HepG2 (cell line): ENCODE data around the gene GNAZ.

ENCODE experiments used
- ATF3 ChIP-seq: sonication (generic); formaldehyde crosslinking; IDR thresholded peaks from 2 replicates; pipeline ENCODE4 v1.4.0; 2020; ENCODE audit warnings: missing genetic modification reagents
- BCL6 ChIP-seq: IDR thresholded peaks from 2 replicates; pipeline ENCODE4 v1.6.1; 2016; ENCODE audit warnings: missing genetic modification reagents, missing compliant biosample characterization
- CENPX ChIP-seq: sonication (generic); formaldehyde crosslinking; IDR thresholded peaks from 2 replicates; pipeline ENCODE4 v1.9.0; 2021; ENCODE audit warnings: mild to moderate bottlenecking, missing genetic modification reagents, moderate library complexity
- CHD4 ChIP-seq: fragments of 200-600 bp; sonication (generic); IDR thresholded peaks from 2 replicates; pipeline ENCODE4 v1.7.0; 2017; ENCODE audit warnings: mild to moderate bottlenecking, low read length, borderline replicate concordance
- ELF1 ChIP-seq: sonication (generic); formaldehyde crosslinking; IDR thresholded peaks from 2 replicates; pipeline ENCODE4 v1.4.0; 2020; ENCODE audit warnings: missing genetic modification reagents
- ELF4 ChIP-seq: sonication (generic); formaldehyde crosslinking; IDR thresholded peaks from 2 replicates; pipeline ENCODE4 v1.5.0; 2020; ENCODE audit warnings: missing genetic modification reagents, mild to moderate bottlenecking, moderate library complexity, borderline replicate concordance
- FOXJ3 ChIP-seq: sonication (generic); formaldehyde crosslinking; IDR thresholded peaks from 2 replicates; pipeline ENCODE4 v1.4.0; 2020; ENCODE audit warnings: missing genetic modification reagents, mild to moderate bottlenecking, borderline replicate concordance
- HDAC2 ChIP-seq: sonication (generic); formaldehyde crosslinking; IDR thresholded peaks from 2 replicates; pipeline ENCODE4 v1.4.0; 2020; ENCODE audit warnings: missing genetic modification reagents
- IRF1 ChIP-seq: sonication (generic); formaldehyde crosslinking; IDR thresholded peaks from 2 replicates; pipeline ENCODE4 v1.4.0; 2020; ENCODE audit warnings: low read depth, mild to moderate bottlenecking, missing genetic modification reagents
- NFE2L1 ChIP-seq: sonication (generic); formaldehyde crosslinking; IDR thresholded peaks from 2 replicates; pipeline ENCODE4 v1.4.0; 2020; ENCODE audit warnings: missing genetic modification reagents, mild to moderate bottlenecking, borderline replicate concordance
- TCF7L2 ChIP-seq: IDR thresholded peaks from 2 replicates; pipeline ENCODE4 v1.6.1; 2011; ENCODE audit warnings: mild to moderate bottlenecking, low read depth, low read length, moderate library complexity
- ZBTB7A ChIP-seq: sonication (generic); formaldehyde crosslinking; IDR thresholded peaks from 2 replicates; pipeline ENCODE4 v1.8.0; 2022; ENCODE audit warnings: mild to moderate bottlenecking, missing genetic modification reagents
- ZUFSP ChIP-seq: sonication (generic); formaldehyde crosslinking; IDR thresholded peaks from 2 replicates; pipeline ENCODE4 v1.9.0; 2021; ENCODE audit warnings: missing genetic modification reagents, mild to moderate bottlenecking, borderline replicate concordance
- TF ChIP-seq, protein P1 (sequence below): sonication (generic); formaldehyde crosslinking; IDR thresholded peaks from 2 replicates; pipeline ENCODE4 v1.5.0; 2020; ENCODE audit warnings: mild to moderate bottlenecking, missing genetic modification reagents

- no peak for TF ChIP-seq ELF1
- no peak for TF ChIP-seq ZUFSP (CRISPR knock-in tag)
- TF ChIP-seq NFE2L1 (CRISPR knock-in tag): no peak
- TF ChIP-seq BCL6 (CRISPR knock-in tag): no peak
- no peak for TF ChIP-seq FOXJ3 (CRISPR knock-in tag)
- TF ChIP-seq ZBTB7A (CRISPR knock-in tag): no peak
- TF ChIP-seq ATF3 (CRISPR knock-in tag): no peak
- TF ChIP-seq, protein P1, sequence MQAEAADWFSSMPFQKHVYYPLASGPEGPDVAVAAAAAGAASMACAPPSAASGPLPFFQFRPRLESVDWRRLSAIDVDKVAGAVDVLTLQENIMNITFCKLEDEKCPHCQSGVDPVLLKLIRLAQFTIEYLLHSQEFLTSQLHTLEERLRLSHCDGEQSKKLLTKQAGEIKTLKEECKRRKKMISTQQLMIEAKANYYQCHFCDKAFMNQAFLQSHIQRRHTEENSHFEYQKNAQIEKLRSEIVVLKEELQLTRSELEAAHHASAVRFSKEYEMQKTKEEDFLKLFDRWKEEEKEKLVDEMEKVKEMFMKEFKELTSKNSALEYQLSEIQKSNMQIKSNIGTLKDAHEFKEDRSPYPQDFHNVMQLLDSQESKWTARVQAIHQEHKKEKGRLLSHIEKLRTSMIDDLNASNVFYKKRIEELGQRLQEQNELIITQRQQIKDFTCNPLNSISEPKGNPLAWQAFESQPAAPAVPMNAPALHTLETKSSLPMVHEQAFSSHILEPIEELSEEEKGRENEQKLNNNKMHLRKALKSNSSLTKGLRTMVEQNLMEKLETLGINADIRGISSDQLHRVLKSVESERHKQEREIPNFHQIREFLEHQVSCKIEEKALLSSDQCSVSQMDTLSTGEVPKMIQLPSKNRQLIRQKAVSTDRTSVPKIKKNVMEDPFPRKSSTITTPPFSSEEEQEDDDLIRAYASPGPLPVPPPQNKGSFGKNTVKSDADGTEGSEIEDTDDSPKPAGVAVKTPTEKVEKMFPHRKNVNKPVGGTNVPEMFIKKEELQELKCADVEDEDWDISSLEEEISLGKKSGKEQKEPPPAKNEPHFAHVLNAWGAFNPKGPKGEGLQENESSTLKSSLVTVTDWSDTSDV (CRISPR knock-in tag): no peak
- no peak for TF ChIP-seq TCF7L2
- TF ChIP-seq ELF4: no peak
- no peak for TF ChIP-seq HDAC2 (CRISPR knock-in tag)
- no peak for TF ChIP-seq IRF1 (CRISPR knock-in tag)
- no peak for TF ChIP-seq CHD4
- no peak for TF ChIP-seq CENPX
Measured at GRCh38 chr22:23054531-23055257, 15.6 kb upstream of the GNAZ start.
